ENCODE data around the gene STARD13.

- TF ChIP-seq CTCF (IDR thresholded peaks at IDR 0.05) (no peak), EZH2 (IDR thresholded peaks at IDR 0.05; ENCODE audit: borderline replicate concordance, insufficient read depth, low read depth, low read length, poor library complexity, severe bottlenecking) (no peak)
These were observed 42.5 kb downstream of the STARD13 start for GRCh38 chr13:33242984-33243617.

Data from B cell (primary cell).